NCI-H2107 treated with DMSO at 0.1 percent for 48 hours (cell line): ENCODE measurements around the gene FAM186B.
A peak's percentile ranks its signal among the peaks of the same experiment; 100 is the strongest.

Experiments used
- DNase-seq: peaks from one replicate; lab custom pipeline; 2025; ENCODE audit not compliant: unreplicated experiment; lab: John Stamatoyannopoulos, UW

Gene FAM186B

DNA sequence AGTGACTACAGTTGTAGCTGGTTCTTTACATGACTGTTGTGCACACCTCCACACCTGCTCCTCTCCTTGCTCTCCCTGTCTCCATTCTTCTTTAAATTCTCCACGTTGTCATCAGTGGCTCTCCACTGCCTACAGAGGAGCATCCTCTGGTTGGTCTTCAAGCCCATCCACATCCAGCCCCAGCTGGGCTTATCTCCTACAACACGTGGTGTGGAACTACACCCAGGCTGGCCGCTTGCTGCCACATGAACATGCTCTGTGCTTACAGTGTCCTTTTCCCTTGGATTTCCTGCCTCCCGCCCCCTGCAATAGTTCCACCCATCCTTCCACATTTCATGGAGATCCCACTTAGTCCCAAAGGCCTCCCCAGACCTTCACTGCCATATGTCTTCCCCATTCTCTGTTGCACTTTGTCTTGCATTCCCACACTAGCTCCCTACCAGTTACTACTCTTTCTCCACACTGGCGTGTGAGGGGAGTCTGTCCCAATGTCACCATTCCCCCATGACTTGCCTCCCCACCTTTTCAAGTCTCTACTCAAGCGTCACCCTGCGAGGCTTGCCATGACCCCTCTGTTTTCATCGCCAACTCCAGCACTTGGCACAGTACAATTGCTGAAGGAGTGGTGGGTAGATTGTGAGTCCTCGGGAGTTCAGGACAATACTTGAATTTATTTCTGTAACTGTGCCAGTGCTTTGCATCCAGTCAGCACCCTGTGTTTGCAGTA, 27.7 kb downstream of the FAM186B start:
- DNase-seq = no peak

- no peak for DNase-seq
These were observed 36.8 kb downstream of the FAM186B start for GRCh38 chr12:49568442-49569162.

- DNase-seq = peak; percentile 88
These were observed 37.6 kb downstream of the FAM186B start, which contains the start of gene MCRS1 for GRCh38 chr12:49567611-49568441. Gene MCRS1, minus strand, starts transcription at chr12:49568142. Its CDS starts 1,411 bp downstream, at chr12:49566731.

GRCh38 chr12:49567302-49567610, 38.2 kb downstream of the FAM186B start:
- DNase-seq = no peak

- DNase-seq = no peak
These were observed 39.1 kb downstream of the FAM186B start for GRCh38 chr12:49566361-49566760.

DNA sequence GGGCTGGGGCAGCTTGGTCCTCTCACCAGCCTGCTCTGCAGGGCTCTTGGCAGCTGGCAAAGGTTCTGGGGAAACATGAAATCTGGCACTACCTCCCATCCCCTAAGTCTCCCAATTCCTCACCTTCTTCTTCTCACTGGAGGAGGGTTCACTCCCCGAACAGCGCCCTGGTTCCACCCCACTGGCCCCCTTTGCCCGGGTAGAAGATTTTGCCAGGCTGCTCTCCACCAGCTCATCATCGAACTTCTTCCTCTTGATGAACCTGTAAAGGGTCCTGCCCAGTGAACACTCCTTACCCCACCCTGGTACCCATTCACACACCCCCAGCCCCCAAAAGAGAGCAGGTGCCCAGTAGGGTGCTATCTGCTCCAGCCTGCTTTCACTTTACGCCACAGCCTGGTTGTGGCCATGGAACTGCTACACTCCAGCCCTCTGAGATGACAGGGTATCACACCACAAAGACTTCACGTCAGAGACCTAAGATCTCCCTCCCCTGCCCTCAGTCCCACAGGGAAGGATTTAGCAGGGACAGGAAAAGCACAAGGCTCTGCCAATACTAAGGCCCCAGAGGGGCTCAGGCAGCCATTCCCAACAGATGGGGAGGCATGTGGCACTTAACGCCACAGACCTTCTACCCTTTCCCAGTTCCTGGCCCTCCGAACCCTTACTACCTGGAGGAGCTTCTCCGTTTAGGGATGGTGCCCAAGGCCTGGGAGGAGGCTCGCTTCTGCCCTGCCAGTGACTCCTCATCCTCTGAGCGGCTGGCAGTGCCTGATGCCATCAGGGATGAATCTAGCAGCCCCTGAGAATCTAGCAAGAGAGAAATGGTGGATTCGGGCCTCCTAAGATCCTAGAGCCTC, 39.8 kb downstream of the FAM186B start:
- no peak for DNase-seq

GRCh38 chr12:49564686-49565405, 40.6 kb downstream of the FAM186B start:
- DNase-seq = no peak

- DNase-seq = no peak
These were observed 41.3 kb downstream of the FAM186B start for GRCh38 chr12:49563951-49564685.

GRCh38 chr12:49562831-49563230, 42.6 kb downstream of the FAM186B start:
- DNase-seq = no peak

DNA sequence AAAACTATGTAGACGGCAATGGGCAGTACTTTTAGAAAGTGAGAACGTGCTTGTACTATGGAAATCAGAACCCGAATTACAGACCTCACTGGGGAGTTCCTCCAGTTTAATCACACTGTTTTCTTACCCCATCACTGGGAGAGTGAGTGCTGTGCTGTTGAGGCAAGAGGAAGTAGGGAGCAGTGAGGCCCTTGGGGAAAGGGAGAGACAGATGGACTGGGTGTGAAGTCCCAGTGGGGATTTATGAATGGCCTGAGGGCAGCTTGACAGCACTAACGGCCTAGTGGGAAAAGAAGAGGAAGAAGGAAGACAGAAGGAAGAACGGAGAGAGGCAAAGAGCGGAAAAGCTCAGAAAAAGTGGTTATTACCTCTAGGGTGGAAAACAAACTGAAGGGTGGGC, 43.2 kb downstream of the FAM186B start:
- no peak for DNase-seq

GRCh38 chr12:49560695-49561094, 44.7 kb downstream of the FAM186B start:
- DNase-seq = no peak

GRCh38 chr12:49559011-49559675, 46.3 kb downstream of the FAM186B start:
- no peak for DNase-seq

- no peak for DNase-seq
These were observed 46.9 kb downstream of the FAM186B start for GRCh38 chr12:49558526-49558925.

GRCh38 chr12:49557917-49558215, 47.6 kb downstream of the FAM186B start:
- no peak for DNase-seq

GRCh38 chr12:49557187-49557916, 48.1 kb downstream of the FAM186B start:
- no peak for DNase-seq

- DNase-seq = no peak
These were observed 48.9 kb downstream of the FAM186B start for GRCh38 chr12:49556391-49557186.

GRCh38 chr12:49555631-49556390, 49.6 kb downstream of the FAM186B start:
- DNase-seq = no peak
